COR-L47 (cell line): ENCODE data around the gene DOCK9.
"Not testable (repeated sequence)": the region's sequence is repeated elsewhere in the genome, so short reads cannot be mapped to it uniquely, and the experiment has no call there.

ENCODE experiments used
- DNase-seq: peaks from one replicate; lab custom pipeline; 2025; lab: John Stamatoyannopoulos, UW

Gene DOCK9

GRCh38 chr13:98917116-98917515 lies 60.7 kb downstream of the DOCK9 start:
- DNase-seq = no peak

GRCh38 chr13:98916403-98916802 lies 61.5 kb downstream of the DOCK9 start:
- DNase-seq = no peak

DNA sequence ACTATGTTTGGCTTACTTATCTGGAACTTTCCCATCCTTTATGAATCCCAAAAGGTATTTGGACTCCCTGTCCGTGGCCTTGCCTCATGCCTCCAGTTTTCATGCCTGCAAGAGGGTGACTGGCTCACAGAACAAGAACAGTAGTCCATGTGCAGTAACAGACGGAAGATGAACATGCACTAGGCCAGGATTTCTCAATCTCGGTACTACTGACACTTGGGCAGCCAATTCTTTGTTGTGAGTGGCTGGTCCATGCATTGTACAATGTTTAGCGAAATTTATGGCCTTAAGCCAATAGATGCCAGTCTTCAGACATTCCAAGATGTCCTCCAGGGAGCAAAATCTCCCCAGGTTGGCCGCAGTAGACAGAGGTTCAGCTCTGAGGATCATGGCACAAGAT lies 61.9 kb downstream of the DOCK9 start:
- DNase-seq = no peak

DNA sequence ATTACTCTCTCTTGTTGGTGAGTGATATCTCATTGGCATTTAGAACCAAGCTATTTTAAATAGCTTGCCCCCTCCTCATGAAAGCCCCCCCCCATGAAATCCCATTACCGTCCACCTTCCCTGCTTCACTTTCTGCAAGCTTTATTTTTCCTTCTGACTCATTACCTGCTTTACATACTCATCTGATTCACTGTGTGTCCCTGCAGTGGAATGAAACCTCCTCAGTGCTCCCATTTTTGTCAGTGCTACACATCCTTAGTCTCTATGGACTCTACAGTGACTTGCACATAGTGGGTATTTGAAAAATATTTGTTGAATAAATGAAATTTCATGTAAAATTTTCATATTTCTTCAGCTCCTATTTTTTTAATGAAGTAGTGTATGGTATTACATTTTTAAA lies 62.3 kb downstream of the DOCK9 start:
- no peak for DNase-seq

- no peak for DNase-seq
These were observed 64.1 kb downstream of the DOCK9 start for GRCh38 chr13:98913741-98914140.

- no peak for DNase-seq
These were observed 65.0 kb downstream of the DOCK9 start for GRCh38 chr13:98912846-98913245.

GRCh38 chr13:98910501-98910951 lies 67.3 kb downstream of the DOCK9 start:
- DNase-seq = no peak

GRCh38 chr13:98909016-98909415 lies 68.8 kb downstream of the DOCK9 start:
- DNase-seq = no peak

- DNase-seq = no peak
These were observed 70.9 kb downstream of the DOCK9 start for GRCh38 chr13:98906746-98907502.

DNA sequence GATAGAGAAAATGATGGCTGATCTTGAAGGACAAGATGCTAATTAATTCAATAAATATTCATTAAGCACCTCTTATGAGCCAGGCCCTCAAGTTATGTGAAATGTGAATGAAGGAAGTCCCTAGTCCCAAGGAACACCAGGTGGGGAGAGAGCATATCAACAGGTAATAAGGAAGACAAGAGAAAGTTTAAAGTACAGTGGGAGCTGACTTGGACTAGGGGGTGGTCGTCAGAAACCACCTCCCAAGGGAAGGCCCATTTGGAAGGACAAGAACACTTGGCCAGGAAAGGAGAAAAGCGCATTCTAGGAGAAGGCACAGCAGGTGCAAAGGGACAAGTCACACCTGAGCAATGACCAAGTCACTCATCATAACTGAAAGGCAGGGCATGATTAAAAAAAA lies 72.7 kb downstream of the DOCK9 start:
- no peak for DNase-seq

DNA sequence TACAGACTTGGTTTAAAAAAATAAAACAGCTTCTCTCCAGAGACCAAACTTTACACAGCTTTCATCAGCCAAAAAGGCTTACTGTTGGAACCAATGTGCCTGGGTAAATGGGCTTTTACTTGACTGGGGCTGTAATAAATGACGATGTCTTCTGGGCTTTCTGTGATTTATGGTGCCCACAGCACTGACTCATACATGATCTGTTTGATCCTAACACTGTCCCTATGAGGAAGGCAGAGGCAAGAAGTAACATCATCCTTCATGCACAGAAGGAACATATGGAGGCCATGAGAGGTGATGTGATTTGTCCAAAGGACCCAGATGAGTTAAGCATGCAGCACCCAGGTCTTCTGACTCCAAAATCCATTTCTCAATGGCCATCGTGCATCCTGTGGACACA lies 77.4 kb downstream of the DOCK9 start:
- DNase-seq = no peak

- no peak for DNase-seq
These were observed 80.2 kb downstream of the DOCK9 start for GRCh38 chr13:98897706-98898105.

DNA sequence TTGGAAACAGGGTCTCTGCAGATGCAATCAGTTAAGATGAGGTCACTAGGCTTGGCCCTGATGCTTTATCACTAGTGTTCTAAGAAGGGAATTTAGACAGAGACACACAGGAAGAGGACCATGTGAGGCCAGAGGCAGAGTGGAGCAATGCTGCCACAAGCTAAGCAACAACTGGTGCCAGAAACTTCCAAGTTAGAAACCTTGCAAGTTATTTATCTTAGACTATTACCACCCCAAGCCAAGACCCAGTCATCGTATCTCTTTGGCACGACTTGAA lies 81.1 kb downstream of the DOCK9 start:
- no peak for DNase-seq

- DNase-seq = no peak
These were observed 81.6 kb downstream of the DOCK9 start for GRCh38 chr13:98896083-98896867.

DNA sequence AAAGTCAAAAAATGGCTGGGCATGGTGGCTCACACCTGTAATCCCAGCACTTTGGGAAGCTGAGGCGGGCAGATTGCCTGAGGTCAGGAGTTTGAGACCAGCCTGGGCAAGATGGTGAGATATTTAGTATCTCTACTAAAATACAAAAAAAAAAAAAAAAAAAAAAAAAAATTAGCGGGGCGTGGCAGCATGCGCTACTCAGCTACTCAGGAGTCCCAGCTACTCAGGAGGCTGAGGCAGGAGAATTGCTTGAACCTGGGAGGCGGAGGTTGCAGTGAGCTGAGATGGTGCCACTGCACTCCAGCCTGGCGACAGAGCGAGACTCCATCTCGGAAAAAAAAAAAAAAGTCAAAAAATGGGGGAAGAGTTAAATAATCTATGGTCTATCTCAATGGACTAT lies 83.0 kb downstream of the DOCK9 start:
- not testable (repeated sequence) for DNase-seq

DNA sequence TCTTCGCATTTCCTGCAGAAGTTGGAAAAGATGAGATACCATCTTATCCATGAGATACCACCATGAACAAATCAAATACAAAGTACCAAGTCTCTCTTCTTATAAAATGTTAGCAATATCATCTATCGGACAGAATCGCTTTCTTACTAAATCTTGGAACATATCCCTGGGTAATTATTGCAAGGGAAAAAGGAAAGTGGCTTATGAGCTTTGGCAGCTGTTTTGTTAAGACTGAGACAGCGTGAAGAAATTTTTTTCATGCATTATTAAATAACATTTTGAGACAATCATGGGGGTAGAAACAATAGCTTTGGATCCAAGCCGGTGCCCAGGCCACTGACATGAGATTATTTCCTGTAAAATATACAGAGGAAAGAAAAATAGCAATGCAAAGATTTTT lies 84.5 kb downstream of the DOCK9 start:
- no peak for DNase-seq

DNA sequence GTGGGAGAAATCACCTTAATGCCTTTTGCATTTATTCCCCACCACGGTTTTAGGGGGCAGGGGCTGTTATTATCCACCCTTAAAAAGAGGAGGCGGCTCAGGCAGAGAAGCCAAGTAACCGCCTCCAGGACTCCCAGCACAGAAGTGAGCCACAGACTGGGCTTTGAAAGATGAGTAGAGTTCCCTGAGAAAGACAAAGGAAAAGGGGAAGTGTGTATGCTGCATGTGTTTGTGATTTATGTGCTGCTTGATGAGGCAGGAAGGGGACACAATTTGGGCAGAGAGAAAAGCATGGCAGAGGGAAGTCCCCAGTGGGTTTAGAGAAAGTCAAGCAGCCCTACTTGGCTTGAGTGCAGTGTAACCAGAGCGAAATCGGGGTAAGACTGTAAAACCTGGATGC lies 85.0 kb downstream of the DOCK9 start:
- DNase-seq = no peak

DNA sequence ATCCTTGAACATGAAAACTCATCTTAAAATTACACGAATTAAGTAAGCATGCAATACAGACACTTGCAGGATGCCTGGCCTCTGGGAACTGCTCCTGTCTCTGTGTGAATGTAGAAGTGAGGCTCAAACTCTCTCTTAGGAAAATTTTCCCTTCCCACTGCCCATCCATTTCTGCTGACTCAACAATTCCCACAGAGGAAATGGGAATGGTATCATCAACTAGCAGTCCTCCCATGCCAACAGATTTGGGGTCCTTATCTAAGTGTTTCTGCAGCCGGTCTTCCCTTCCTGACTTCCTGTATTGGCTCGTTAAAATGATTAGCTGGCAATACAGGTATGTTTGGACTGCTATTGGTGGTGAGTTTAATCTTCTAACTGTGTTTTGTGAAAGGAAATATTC lies 85.8 kb downstream of the DOCK9 start:
- no peak for DNase-seq

DNA sequence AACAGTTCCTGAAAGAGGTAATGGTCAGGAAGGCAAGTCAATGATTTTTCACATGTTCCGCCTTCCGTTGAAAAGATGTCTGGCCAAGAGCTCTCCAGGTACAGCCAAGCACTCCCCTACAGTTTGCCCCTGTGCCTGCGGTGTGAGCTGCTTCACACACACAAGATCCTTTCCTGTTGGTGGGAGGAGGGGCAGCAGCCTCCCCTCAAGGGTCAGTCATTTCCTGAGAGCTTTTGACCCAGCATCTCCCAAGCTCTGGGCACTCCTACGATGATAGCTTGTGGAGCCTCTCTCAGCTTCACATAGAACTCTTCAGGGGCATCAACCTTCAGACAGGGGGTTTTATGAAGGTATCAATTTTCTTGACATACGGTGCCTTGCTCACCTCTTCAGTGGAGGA lies 86.9 kb downstream of the DOCK9 start:
- no peak for DNase-seq

DNA sequence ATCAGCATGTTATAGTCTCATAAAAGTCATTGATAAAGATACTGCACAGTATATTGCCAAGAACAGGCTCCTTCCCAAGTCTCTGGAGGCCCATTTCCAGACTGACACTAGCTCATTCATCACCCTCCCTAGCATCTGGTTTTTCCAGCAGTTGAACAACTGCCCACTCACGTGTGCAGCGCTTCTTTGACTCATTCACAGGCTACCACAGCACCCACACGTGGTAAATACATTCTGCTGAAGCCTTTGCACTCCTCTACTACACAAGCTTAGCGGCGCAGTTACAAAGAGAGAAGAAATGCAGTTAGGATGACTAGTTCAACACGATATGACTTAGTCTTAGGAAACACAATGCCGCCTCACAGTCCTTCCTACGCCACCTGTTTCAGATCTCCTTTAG lies 87.7 kb downstream of the DOCK9 start:
- no peak for DNase-seq

DNA sequence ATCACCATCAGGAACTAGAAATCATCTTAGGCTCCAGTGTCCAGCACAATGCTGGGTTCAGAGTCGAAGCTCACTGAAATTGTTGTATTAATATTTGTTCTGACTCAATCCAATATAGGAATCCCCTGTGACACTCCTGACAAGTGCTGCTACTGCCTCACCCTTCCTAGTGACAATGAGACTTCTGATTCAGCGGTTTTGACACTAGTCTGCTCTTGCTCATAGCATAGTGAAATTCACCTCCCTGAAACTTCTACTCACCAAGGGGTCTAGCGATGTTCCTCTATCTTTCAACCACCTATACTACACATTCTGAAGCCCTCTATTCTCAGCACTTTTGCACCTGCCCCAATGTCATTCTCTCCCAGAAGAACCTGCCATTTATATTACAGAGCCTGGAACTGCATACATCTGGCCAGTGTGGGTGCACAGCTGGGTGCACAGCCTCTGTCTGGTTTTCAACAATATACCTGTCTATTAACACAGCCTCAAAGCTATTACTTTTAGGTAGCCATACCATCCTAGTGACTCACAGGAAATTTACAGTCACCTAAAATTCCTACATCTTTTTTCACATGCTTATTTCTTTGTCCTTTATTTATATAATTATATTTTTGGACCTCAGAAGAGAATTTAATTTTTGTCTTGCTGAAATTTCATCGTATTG lies 88.3 kb downstream of the DOCK9 start:
- no peak for DNase-seq

- DNase-seq = no peak
These were observed 89.0 kb downstream of the DOCK9 start for GRCh38 chr13:98888890-98889279.

DNA sequence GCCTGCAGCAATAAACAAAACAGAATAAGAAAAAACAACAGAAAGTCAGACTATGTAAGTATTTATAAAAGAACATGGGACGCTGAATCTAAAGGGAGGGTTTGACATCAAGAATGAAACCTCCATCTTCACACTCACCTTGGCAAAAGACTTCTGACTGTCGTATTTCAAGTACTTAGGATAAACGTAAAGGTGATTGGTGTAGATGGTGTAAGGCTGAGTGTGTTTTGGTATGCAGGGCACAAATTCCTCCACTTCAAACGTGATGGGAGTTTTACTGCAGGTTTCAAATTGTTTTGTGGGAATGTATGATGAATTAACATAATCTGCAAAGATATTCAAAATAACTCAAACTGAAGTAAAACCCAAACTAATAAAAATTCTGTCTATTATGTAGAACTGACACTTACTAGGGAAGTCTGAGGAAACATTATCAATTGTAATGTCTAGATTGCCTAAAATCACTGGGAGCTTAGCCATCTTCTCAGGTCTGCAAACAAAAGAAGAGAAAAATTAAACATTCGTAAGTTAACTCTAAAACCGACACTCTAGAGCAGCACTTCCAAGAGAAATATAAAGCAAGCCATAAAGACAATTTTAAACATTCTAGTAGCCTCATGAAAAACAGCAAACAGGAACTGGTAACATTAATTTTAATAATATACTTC lies 89.5 kb downstream of the DOCK9 start:
- no peak for DNase-seq
